HepG2 (cell line): Measurements from ENCODE around the gene CTSZ. TPM values are rescaled to one million over a fixed set of nuclear protein-coding genes. Genes with fewer than 3 reads are reported as not detected.

ENCODE experiments used
- ATAC-seq: fragments of 200-7000 bp; cut with Tn5 transposase; 3 replicates; pipeline ENCODE4 v1.9.1; 2020; ENCODE audit warnings: mild to moderate bottlenecking, moderate library complexity
- BruUV-seq: library from RNA; stranded (reverse); fragments of 400-500 nt; replicated peaks from 2 replicates; lab custom pipeline; 2021; lab: Mats Ljungman, UMichigan
- CTCF ChIA-PET: fragments of 300-600 bp; formaldehyde crosslinking; extraction: SDS; loops from one replicate; lab custom pipeline; 2021; ENCODE audit warnings: low total read pairs, inconsistent platforms, low intra/inter-chr PET ratio; lab: Yijun Ruan, JAX
- POLR2A ChIA-PET: fragments of 350-600 bp; sonication (Branson Sonifier 250); formaldehyde crosslinking; loops from one replicate; lab custom pipeline; 2020; ENCODE audit warnings: antibody characterized with exemption, inconsistent platforms; lab: Yijun Ruan, JAX
- DNase-seq: peaks from one replicate; pipeline ENCODE4 v3.0.0-alpha.2; 2015; ENCODE audit warnings: low spot score
- FAIRE-seq: peaks from 3 replicates; lab custom pipeline; 2011; peaks lifted over from hg19 to GRCh38; lab: Jason Lieb, UNC
- H2AFZ ChIP-seq: one replicate; pipeline ENCODE4 v1.6.1; 2011; ENCODE audit warnings: low read length, inconsistent platforms
- H3K27ac ChIP-seq: fragments of 300-600 bp; 3 replicates; pipeline ENCODE4 v1.8.0; 2011; ENCODE audit warnings: mixed run types, mild to moderate bottlenecking, mixed read lengths, low read length, inconsistent platforms; ENCODE audit not compliant: insufficient read depth; ENCODE audit errors: extremely low read length
- H3K27me3 ChIP-seq, 2 experiments: fragments of 200-600 bp in 1 of 2; 2 replicates in 1 of 2; 3 replicates in 1 of 2; pipeline versions ENCODE4 v1.6.0 to v1.8.0; 2011; ENCODE audit warnings: low read length in 2 of 2, mild to moderate bottlenecking in 2 of 2, moderate library complexity in 2 of 2, inconsistent platforms in 1 of 2; ENCODE audit not compliant: insufficient read depth in 2 of 2, control insufficient read depth in 1 of 2
- H3K36me3 ChIP-seq, 2 experiments: fragments of 200-600 bp in 1 of 2; replicated peaks in 1 of 2; 2 replicates in 1 of 2; 3 replicates in 1 of 2; pipeline versions ENCODE4 v1.5.1 to v1.8.0; 2011; ENCODE audit warnings: low read length in 2 of 2, inconsistent platforms in 1 of 2; ENCODE audit not compliant: insufficient read depth in 2 of 2, control insufficient read depth in 1 of 2
- H3K4me1 ChIP-seq: 2 replicates; pipeline ENCODE4 v1.5.1; 2012; ENCODE audit warnings: low read length, inconsistent platforms; ENCODE audit not compliant: insufficient read depth
- H3K4me2 ChIP-seq: 2 replicates; pipeline ENCODE4 v1.6.0; 2011; ENCODE audit warnings: low read depth, low read length, inconsistent platforms
- H3K4me3 ChIP-seq, 3 experiments: fragments of 200-600 bp in 1 of 3; sonication (generic), shearing (Covaris generic) in 1 of 3; replicated peaks in 1 of 3; 2 replicates each; pipeline ENCODE4 v1.5.1; 2011 to 2016; ENCODE audit warnings: low read length in 3 of 3, inconsistent platforms in 2 of 3, low read depth in 2 of 3, mild to moderate bottlenecking in 2 of 3, control low read depth in 1 of 3, mixed read lengths in 1 of 3; ENCODE audit not compliant: insufficient read depth in 1 of 3
- H3K79me2 ChIP-seq: one replicate; pipeline ENCODE4 v1.6.1; 2011; ENCODE audit warnings: low read length, inconsistent platforms; ENCODE audit not compliant: insufficient read depth
- H3K9ac ChIP-seq: 2 replicates; pipeline ENCODE4 v1.6.0; 2011; ENCODE audit warnings: mild to moderate bottlenecking, low read depth, low read length, inconsistent platforms; ENCODE audit not compliant: insufficient read depth
- H3K9me3 ChIP-seq: 2 replicates; pipeline ENCODE4 v1.5.1; 2012; ENCODE audit warnings: mild to moderate bottlenecking, low read length
- H4K20me1 ChIP-seq: 2 replicates; pipeline ENCODE4 v1.6.0; 2011; ENCODE audit warnings: inconsistent platforms, mild to moderate bottlenecking, low read length, moderate library complexity; ENCODE audit not compliant: insufficient read depth
- AGO2 ChIP-seq: fragments of 200-400 bp; formaldehyde crosslinking; optimal IDR thresholded peaks from 2 replicates; pipeline ENCODE3; 2017; ENCODE audit warnings: mild to moderate bottlenecking, low read depth, low read length, moderate library complexity
- ARHGAP35 ChIP-seq: sonication (generic); formaldehyde crosslinking; IDR thresholded peaks from 2 replicates; pipeline ENCODE4 v1.9.0; 2022; ENCODE audit warnings: mild to moderate bottlenecking, inconsistent platforms, moderate library complexity, missing genetic modification reagents, borderline replicate concordance
- CBX2 ChIP-seq, 2 experiments: fragments of 200-600 bp in 1 of 2; sonication (generic); formaldehyde crosslinking in 1 of 2; IDR thresholded peaks; 2 replicates each; pipeline versions ENCODE4 v1.7.0 to v1.8.1; 2018 to 2022; ENCODE audit warnings: low read depth in 2 of 2, low read length in 1 of 2, mild to moderate bottlenecking in 1 of 2, missing genetic modification reagents in 1 of 2
- ETS1 ChIP-seq: sonication (generic); formaldehyde crosslinking; IDR thresholded peaks from 2 replicates; pipeline ENCODE4 v1.4.0; 2020; ENCODE audit warnings: missing genetic modification reagents
- HNRNPUL1 ChIP-seq: fragments of 200-400 bp; formaldehyde crosslinking; IDR thresholded peaks from 2 replicates; pipeline ENCODE4 v1.6.1; 2017; ENCODE audit warnings: low read depth, mild to moderate bottlenecking, low read length, moderate library complexity
- KDM2A ChIP-seq: sonication (generic); formaldehyde crosslinking; IDR thresholded peaks from 2 replicates; pipeline ENCODE4 v1.4.0; 2020; ENCODE audit warnings: low read depth, missing genetic modification reagents, borderline replicate concordance
- NAIF1 ChIP-seq: sonication (generic); formaldehyde crosslinking; IDR thresholded peaks from 2 replicates; pipeline ENCODE4 v1.5.0; 2020; ENCODE audit warnings: mild to moderate bottlenecking, missing genetic modification reagents, borderline replicate concordance
- TGIF2 ChIP-seq: IDR thresholded peaks from 2 replicates; pipeline ENCODE4 v1.6.1; 2016; ENCODE audit warnings: control low read depth, missing compliant biosample characterization
- ZBTB20 ChIP-seq: sonication (generic); formaldehyde crosslinking; IDR thresholded peaks from 2 replicates; pipeline ENCODE4 v1.8.1; 2023; ENCODE audit warnings: missing genetic modification reagents, low read depth, mild to moderate bottlenecking, borderline replicate concordance
- ZBTB39 ChIP-seq: sonication (generic); formaldehyde crosslinking; IDR thresholded peaks from 2 replicates; pipeline ENCODE4 v1.5.0; 2020; ENCODE audit warnings: missing genetic modification reagents
- ZNF841 ChIP-seq: sonication (generic); formaldehyde crosslinking; IDR thresholded peaks from 2 replicates; pipeline ENCODE4 v1.8.1; 2023; ENCODE audit warnings: missing genetic modification reagents, borderline replicate concordance
- WGBS: methylation state at CpG from one replicate; pipeline ENCODE4 v1.1.6; 2017; ENCODE audit warnings: low lambda C conversion rate; 5-methylcytosine and 5-hydroxymethylcytosine counted together
- in situ Hi-C: cut with HindIII; loops from 2 replicates; pipeline ENCODE4 v1.10.0; 2017; ENCODE audit warnings: low pct_unique_long_range_greater_than_20kb; ENCODE audit not compliant: extremely low pct_ligation_motif_present
- intact Hi-C: fragments of 100-400 bp; cut with micrococcal nuclease; formaldehyde crosslinking; loops from one replicate; pipeline ENCODE4 v1.10.0; 2022; ENCODE audit not compliant: unreplicated experiment
- polyA plus RNA-seq, 8 experiments: library from polyadenylated mRNA; depleted of rRNA in 3 of 8; stranded (reverse) in 7 of 8; unstranded in 1 of 8; fragments of >200 nt; fragmentation: Illumina TruSeq in 4 of 8; extraction: Trizol in 4 of 8; gene quantifications; 2 replicates each; pipeline versions ENCODE4 v1.2.1 to v1.2.3, GENCODE V29; 2011 to 2016; ENCODE audit warnings: low read depth in 4 of 8, missing spikeins in 1 of 8, mixed read lengths in 1 of 8; ENCODE audit not compliant: insufficient read depth in 1 of 8
- total RNA-seq, 5 experiments: library from RNA; depleted of rRNA; stranded (reverse); fragments of >200 nt; fragmentation: Illumina TruSeq; extraction: Trizol; gene quantifications; 2 replicates each; pipeline ENCODE4 v1.2.3, GENCODE V29; 2016; ENCODE audit warnings: low read depth in 1 of 5
- TF ChIP-seq, protein P1 (sequence below): sonication (generic); formaldehyde crosslinking; IDR thresholded peaks from 2 replicates; pipeline ENCODE4 v1.5.1; 2020; ENCODE audit warnings: missing genetic modification reagents, mild to moderate bottlenecking, borderline replicate concordance
- TF ChIP-seq, protein P2 (sequence below): sonication (generic); formaldehyde crosslinking; IDR thresholded peaks from 2 replicates; pipeline ENCODE4 v1.9.0; 2022; ENCODE audit warnings: low read depth, missing genetic modification reagents
- TF ChIP-seq, protein P3 (sequence below): sonication (generic); formaldehyde crosslinking; IDR thresholded peaks from 2 replicates; pipeline ENCODE4 v1.4.0; 2020; ENCODE audit warnings: missing genetic modification reagents; ENCODE audit errors: not compliant biosample characterization

Gene CTSZ
- total and polyA plus RNA-seq, 2 of the 13 experiments (the other 11 are each of a cell fraction or from before 2014, with no cell fraction given) = 0.33 TPM; not detected in 1

DNA sequence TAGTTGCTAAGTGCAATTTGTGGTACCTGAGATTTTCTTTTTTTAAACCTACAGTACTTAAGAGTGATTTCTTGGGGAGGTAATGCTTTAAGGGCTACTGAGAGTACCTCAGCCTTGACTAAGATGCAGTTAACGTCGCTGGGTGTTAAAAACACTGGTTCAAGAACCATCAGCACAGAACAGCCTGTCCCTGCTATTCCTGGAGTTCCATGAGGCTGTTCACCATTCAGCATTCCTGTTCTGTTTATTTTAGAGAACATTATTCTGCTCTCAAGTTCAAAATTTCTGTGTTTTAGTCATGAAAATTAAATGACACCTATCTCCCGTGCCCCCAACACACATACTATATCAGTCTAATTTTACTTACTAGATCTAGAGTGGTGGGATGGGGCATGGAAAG is 37.2 kb upstream of the CTSZ start (continued):
- TF ChIP-seq, protein P1, sequence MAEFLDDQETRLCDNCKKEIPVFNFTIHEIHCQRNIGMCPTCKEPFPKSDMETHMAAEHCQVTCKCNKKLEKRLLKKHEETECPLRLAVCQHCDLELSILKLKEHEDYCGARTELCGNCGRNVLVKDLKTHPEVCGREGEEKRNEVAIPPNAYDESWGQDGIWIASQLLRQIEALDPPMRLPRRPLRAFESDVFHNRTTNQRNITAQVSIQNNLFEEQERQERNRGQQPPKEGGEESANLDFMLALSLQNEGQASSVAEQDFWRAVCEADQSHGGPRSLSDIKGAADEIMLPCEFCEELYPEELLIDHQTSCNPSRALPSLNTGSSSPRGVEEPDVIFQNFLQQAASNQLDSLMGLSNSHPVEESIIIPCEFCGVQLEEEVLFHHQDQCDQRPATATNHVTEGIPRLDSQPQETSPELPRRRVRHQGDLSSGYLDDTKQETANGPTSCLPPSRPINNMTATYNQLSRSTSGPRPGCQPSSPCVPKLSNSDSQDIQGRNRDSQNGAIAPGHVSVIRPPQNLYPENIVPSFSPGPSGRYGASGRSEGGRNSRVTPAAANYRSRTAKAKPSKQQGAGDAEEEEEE (CRISPR knock-in tag) = no peak
- TF ChIP-seq KDM2A (CRISPR knock-in tag) = no peak

- 51% methylated on average over 3 of the region's 3 CpGs for WGBS
- no peak for TF ChIP-seq NAIF1 (CRISPR knock-in tag)
- no peak for TF ChIP-seq TGIF2 (CRISPR knock-in tag)
- TF ChIP-seq ZNF841 (CRISPR knock-in tag) = no peak
- no peak for TF ChIP-seq HNRNPUL1
- no peak for TF ChIP-seq ZBTB20 (CRISPR knock-in tag)
- TF ChIP-seq, protein P2, sequence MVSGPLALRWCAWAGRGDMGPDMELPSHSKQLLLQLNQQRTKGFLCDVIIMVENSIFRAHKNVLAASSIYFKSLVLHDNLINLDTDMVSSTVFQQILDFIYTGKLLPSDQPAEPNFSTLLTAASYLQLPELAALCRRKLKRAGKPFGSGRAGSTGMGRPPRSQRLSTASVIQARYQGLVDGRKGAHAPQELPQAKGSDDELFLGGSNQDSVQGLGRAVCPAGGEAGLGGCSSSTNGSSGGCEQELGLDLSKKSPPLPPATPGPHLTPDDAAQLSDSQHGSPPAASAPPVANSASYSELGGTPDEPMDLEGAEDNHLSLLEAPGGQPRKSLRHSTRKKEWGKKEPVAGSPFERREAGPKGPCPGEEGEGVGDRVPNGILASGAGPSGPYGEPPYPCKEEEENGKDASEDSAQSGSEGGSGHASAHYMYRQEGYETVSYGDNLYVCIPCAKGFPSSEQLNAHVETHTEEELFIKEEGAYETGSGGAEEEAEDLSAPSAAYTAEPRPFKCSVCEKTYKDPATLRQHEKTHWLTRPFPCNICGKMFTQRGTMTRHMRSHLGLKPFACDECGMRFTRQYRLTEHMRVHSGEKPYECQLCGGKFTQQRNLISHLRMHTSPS (CRISPR knock-in tag) = no peak
- no peak for TF ChIP-seq AGO2
- no peak for TF ChIP-seq CBX2 (IDR thresholded peaks at IDR 0.05; ENCODE audit: low read depth, low read length)
- TF ChIP-seq CBX2 (CRISPR knock-in tag; IDR thresholded peaks at IDR 0.05; ENCODE audit: low read depth) = no peak
- no peak for TF ChIP-seq ETS1 (CRISPR knock-in tag)
- no peak for TF ChIP-seq ARHGAP35 (CRISPR knock-in tag)
- TF ChIP-seq, protein P3, sequence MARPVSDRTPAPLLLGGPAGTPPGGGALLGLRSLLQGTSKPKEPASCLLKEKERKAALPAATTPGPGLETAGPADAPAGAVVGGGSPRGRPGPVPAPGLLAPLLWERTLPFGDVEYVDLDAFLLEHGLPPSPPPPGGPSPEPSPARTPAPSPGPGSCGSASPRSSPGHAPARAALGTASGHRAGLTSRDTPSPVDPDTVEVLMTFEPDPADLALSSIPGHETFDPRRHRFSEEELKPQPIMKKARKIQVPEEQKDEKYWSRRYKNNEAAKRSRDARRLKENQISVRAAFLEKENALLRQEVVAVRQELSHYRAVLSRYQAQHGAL (CRISPR knock-in tag) = no peak
- TF ChIP-seq ZBTB39 = no peak
Observed at GRCh38 chr20:59043698-59044097, 36.6 kb upstream of the CTSZ start.

More at GRCh38 chr20:59043698-59044097, 36.6 kb upstream of the CTSZ start:
- ATAC-seq (no peak), DNase-seq (no peak), FAIRE-seq (no peak)
- Histone ChIP-seq H3K27ac (no peak overlapping the region), H2AFZ (no peak overlapping the region), H3K4me1 (peaks cover 33% of the 10 kb centered on the region), H4K20me1 (no peaks in the 10 kb centered on the region), H3K9me3 (no peaks in the 10 kb centered on the region), H3K4me2 (no peak overlapping the region), H3K4me3 (no peak overlapping the region), H3K36me3 (no peaks in the 10 kb centered on the region), H3K79me2 (peaks cover 21% of the 10 kb centered on the region), H3K9ac (no peak overlapping the region), H3K27me3 (peaks cover 2 to 3% of the 10 kb centered on the region in 2 experiments; a peak in 2 of 5 replicates)
- intact Hi-C loops = no loop called here
- BruUV-seq = no TSS peak
- ChIA-PET CTCF (no interaction called here), POLR2A (interaction anchor here (3.0 kb wide), 1 partner anchor 12 kb away, joined by 21 read pairs; the partner anchor contains the start of gene ATP5F1E)
- in situ Hi-C loops = no loop called here
